Neural cell (in vitro differentiated cells): ENCODE results near the gene RFX4. TPM values are rescaled to one million over a fixed set of nuclear protein-coding genes. Genes with fewer than 3 reads are reported as not detected.

ENCODE experiments used
- H2AFZ ChIP-seq: fragments of 200-600, 300-800 bp; sonication (generic), shearing (Covaris generic); 2 replicates; pipeline ENCODE4 v1.6.0; 2014; ENCODE audit warnings: low read depth, mild to moderate bottlenecking, antibody characterized with exemption, low read length, moderate library complexity
- H3F3A ChIP-seq: fragments of 200-600 bp; shearing (Covaris generic); 2 replicates; pipeline ENCODE4 v1.6.1; 2016; ENCODE audit warnings: mild to moderate bottlenecking, moderate library complexity, mixed read lengths, antibody characterized with exemption, low read length; ENCODE audit not compliant: insufficient read depth, poor library complexity, severe bottlenecking
- H3K27ac ChIP-seq: fragments of 200-600, 300-800 bp; sonication (generic), shearing (Covaris generic); 2 replicates; pipeline ENCODE4 v1.5.1; 2014; ENCODE audit warnings: mild to moderate bottlenecking, low read length, moderate library complexity
- H3K27me3 ChIP-seq: fragments of 300-800, 200-600 bp; sonication (generic), shearing (Covaris generic); 2 replicates; pipeline ENCODE4 v1.6.0; 2014; ENCODE audit warnings: mild to moderate bottlenecking, low read depth, low read length, moderate library complexity; ENCODE audit not compliant: insufficient read depth
- H3K36me3 ChIP-seq: fragments of 300-800, 200-600 bp; sonication (generic), shearing (Covaris generic); 2 replicates; pipeline ENCODE4 v1.5.1; 2014; ENCODE audit warnings: mild to moderate bottlenecking, antibody characterized with exemption, low read length, moderate library complexity; ENCODE audit not compliant: insufficient read depth
- H3K4me2 ChIP-seq: fragments of 300-800, 200-600 bp; sonication (generic), shearing (Covaris generic); 2 replicates; pipeline ENCODE4 v1.6.0; 2014; ENCODE audit warnings: mild to moderate bottlenecking, low read length
- H3K4me3 ChIP-seq: fragments of 300-800, 200-600 bp; sonication (generic), shearing (Covaris generic); 2 replicates; pipeline ENCODE4 v1.5.1; 2014; ENCODE audit warnings: mild to moderate bottlenecking, low read length, moderate library complexity
- H3K79me2 ChIP-seq: fragments of 200-600 bp; shearing (Covaris generic); replicated peaks from 2 replicates; pipeline ENCODE4 v1.6.0; 2014; ENCODE audit warnings: mild to moderate bottlenecking, low read length, moderate library complexity; ENCODE audit not compliant: insufficient read depth
- H3K9ac ChIP-seq: fragments of 300-800, 200-600 bp; sonication (generic), shearing (Covaris generic); 2 replicates; pipeline ENCODE4 v1.6.1; 2016; ENCODE audit warnings: mild to moderate bottlenecking, low read length, mixed read lengths
- H3K9me2 ChIP-seq: fragments of 200-600 bp; shearing (Covaris generic); 2 replicates; pipeline ENCODE4 v1.6.1; 2016; ENCODE audit warnings: mild to moderate bottlenecking, low read length, mixed read lengths; ENCODE audit not compliant: insufficient read depth
- H3K9me3 ChIP-seq: fragments of 200-600, 300-800 bp; sonication (generic), shearing (Covaris generic); 2 replicates; pipeline ENCODE4 v1.6.1; 2016; ENCODE audit warnings: mild to moderate bottlenecking, mixed run types, low read length, moderate library complexity, mixed read lengths
- H4K20me1 ChIP-seq: fragments of 200-600 bp; shearing (Covaris generic); 2 replicates; pipeline ENCODE4 v1.6.1; 2016; ENCODE audit warnings: mild to moderate bottlenecking, mixed run types; ENCODE audit not compliant: insufficient read depth
- CTCF ChIP-seq: fragments of 450-650 bp; IDR thresholded peaks from 2 replicates; pipeline ENCODE4 v1.5.1; 2014; ENCODE audit warnings: antibody characterized with exemption, mild to moderate bottlenecking, moderate library complexity; ENCODE audit not compliant: poor library complexity, severe bottlenecking
- EP300 ChIP-seq: fragments of 450-650 bp; conservative IDR thresholded peaks from 2 replicates; pipeline ENCODE4 v1.6.1; 2014; ENCODE audit warnings: antibody characterized with exemption, mild to moderate bottlenecking, moderate library complexity; ENCODE audit not compliant: poor library complexity, severe bottlenecking
- EZH2 ChIP-seq: fragments of 200-600, 300-800 bp; shearing (Covaris generic), sonication (generic); IDR thresholded peaks from 2 replicates; pipeline ENCODE4 v1.6.1; 2014; ENCODE audit warnings: antibody characterized with exemption, low read length, borderline replicate concordance, mild to moderate bottlenecking; ENCODE audit not compliant: insufficient read depth, poor library complexity, severe bottlenecking
- MXI1 ChIP-seq: fragments of 450-650 bp; conservative IDR thresholded peaks from 2 replicates; pipeline ENCODE4 v1.6.1; 2014; ENCODE audit warnings: antibody characterized with exemption, mild to moderate bottlenecking; ENCODE audit not compliant: poor library complexity, severe bottlenecking
- POLR2AphosphoS5 ChIP-seq: IDR thresholded peaks from 2 replicates; pipeline ENCODE4 v1.6.1; 2012
- RAD21 ChIP-seq: fragments of 450-650 bp; conservative IDR thresholded peaks from 2 replicates; pipeline ENCODE4 v1.6.1; 2014; ENCODE audit warnings: antibody characterized with exemption, mild to moderate bottlenecking, moderate library complexity
- SMC3 ChIP-seq: fragments of 450-650 bp; conservative IDR thresholded peaks from 2 replicates; pipeline ENCODE4 v1.6.1; 2014; ENCODE audit warnings: antibody characterized with exemption, mild to moderate bottlenecking, moderate library complexity; ENCODE audit not compliant: poor library complexity
- TAF1 ChIP-seq: IDR thresholded peaks from 2 replicates; pipeline ENCODE4 v1.6.1; 2012; ENCODE audit warnings: low read depth
- polyA plus RNA-seq: library from polyadenylated mRNA; depleted of rRNA; stranded (reverse); fragments of >200 nt; gene quantifications from 2 replicates; pipeline ENCODE4 v1.2.3, GENCODE V29; 2014
- TF ChIP-seq, protein P1 (sequence below): IDR thresholded peaks from 2 replicates; pipeline ENCODE4 v1.6.1; 2012; ENCODE audit warnings: borderline replicate concordance

Gene RFX4
- polyA plus RNA-seq, 1 donor from 2014 or later, result 0.22 TPM

- Histone ChIP-seq H3K27me3 (no peaks in the 10 kb centered on the region), H3K4me3 (no peak overlapping the region), H3K4me2 (no peak overlapping the region), H3F3A (no peaks in the 10 kb centered on the region), H3K9me2 (no peaks in the 10 kb centered on the region), H2AFZ (no peak overlapping the region), H3K36me3 (no peaks in the 10 kb centered on the region), H4K20me1 (no peaks in the 10 kb centered on the region), H3K79me2 (no peaks in the 10 kb centered on the region), H3K27ac (no peak overlapping the region), H3K9ac (no peak overlapping the region), H3K9me3 (no peaks in the 10 kb centered on the region)
- TF ChIP-seq, protein P1, sequence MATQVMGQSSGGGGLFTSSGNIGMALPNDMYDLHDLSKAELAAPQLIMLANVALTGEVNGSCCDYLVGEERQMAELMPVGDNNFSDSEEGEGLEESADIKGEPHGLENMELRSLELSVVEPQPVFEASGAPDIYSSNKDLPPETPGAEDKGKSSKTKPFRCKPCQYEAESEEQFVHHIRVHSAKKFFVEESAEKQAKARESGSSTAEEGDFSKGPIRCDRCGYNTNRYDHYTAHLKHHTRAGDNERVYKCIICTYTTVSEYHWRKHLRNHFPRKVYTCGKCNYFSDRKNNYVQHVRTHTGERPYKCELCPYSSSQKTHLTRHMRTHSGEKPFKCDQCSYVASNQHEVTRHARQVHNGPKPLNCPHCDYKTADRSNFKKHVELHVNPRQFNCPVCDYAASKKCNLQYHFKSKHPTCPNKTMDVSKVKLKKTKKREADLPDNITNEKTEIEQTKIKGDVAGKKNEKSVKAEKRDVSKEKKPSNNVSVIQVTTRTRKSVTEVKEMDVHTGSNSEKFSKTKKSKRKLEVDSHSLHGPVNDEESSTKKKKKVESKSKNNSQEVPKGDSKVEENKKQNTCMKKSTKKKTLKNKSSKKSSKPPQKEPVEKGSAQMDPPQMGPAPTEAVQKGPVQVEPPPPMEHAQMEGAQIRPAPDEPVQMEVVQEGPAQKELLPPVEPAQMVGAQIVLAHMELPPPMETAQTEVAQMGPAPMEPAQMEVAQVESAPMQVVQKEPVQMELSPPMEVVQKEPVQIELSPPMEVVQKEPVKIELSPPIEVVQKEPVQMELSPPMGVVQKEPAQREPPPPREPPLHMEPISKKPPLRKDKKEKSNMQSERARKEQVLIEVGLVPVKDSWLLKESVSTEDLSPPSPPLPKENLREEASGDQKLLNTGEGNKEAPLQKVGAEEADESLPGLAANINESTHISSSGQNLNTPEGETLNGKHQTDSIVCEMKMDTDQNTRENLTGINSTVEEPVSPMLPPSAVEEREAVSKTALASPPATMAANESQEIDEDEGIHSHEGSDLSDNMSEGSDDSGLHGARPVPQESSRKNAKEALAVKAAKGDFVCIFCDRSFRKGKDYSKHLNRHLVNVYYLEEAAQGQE, result no peak
- TF ChIP-seq MXI1, result no peak
- TF ChIP-seq RAD21, result no peak
Measured at GRCh38 chr12:106753526-106753925, 170.7 kb downstream of the RFX4 start.

- Histone ChIP-seq H3K9me3 (no peaks in the 10 kb centered on the region), H3K4me3 (no peak overlapping the region), H4K20me1 (no peaks in the 10 kb centered on the region), H3F3A (no peaks in the 10 kb centered on the region), H3K27ac (no peak overlapping the region), H3K36me3 (no peaks in the 10 kb centered on the region), H3K4me2 (no peak overlapping the region), H3K79me2 (no peaks in the 10 kb centered on the region), H3K27me3 (no peaks in the 10 kb centered on the region), H3K9ac (no peak overlapping the region), H2AFZ (no peak overlapping the region), H3K9me2 (no peaks in the 10 kb centered on the region)
- TF ChIP-seq EP300, result no peak
- TF ChIP-seq, protein P1, result no peak
- TF ChIP-seq TAF1, result no peak
- no peak for TF ChIP-seq RAD21
Measured at GRCh38 chr12:106754331-106754730, 171.5 kb downstream of the RFX4 start.

- Histone ChIP-seq H3F3A (no peaks in the 10 kb centered on the region), H4K20me1 (no peaks in the 10 kb centered on the region), H3K36me3 (no peaks in the 10 kb centered on the region), H3K4me3 (no peak overlapping the region), H3K27ac (no peak overlapping the region), H2AFZ (no peak overlapping the region), H3K9ac (no peak overlapping the region), H3K9me2 (no peaks in the 10 kb centered on the region), H3K4me2 (no peak overlapping the region), H3K9me3 (no peaks in the 10 kb centered on the region), H3K79me2 (no peaks in the 10 kb centered on the region), H3K27me3 (no peaks in the 10 kb centered on the region)
- TF ChIP-seq MXI1 (no peak), EZH2 (no peak), RAD21 (no peak), POLR2AphosphoS5 (no peak), CTCF (no peak), EP300 (no peak), SMC3 (no peak)
- TF ChIP-seq, protein P1, result no peak
Measured at GRCh38 chr12:106757623-106758348, 175.0 kb downstream of the RFX4 start.
